ENCODE results near the gene HDAC4. TPM values are rescaled to one million over a fixed set of nuclear protein-coding genes. Genes with fewer than 3 reads are reported as not detected.

Gene HDAC4
- total RNA-seq, 4 donors from 2014 or later: 68.0 to 123 (median 86.5) TPM

GRCh38 chr2:239005586-239005985, 395.2 kb downstream of the HDAC4 start:
- Histone ChIP-seq H3K27me3 (peaks cover 0 to 9% of the 10 kb centered on the region in 2 donors), H3K4me3 (no peak overlapping the region), H3K36me3 (no peaks in the 10 kb centered on the region), H3K27ac (no peak overlapping the region), H3K4me1 (peaks cover 0 to 20% (median 3%) of the 10 kb centered on the region in 4 donors), H3K9me3 (peaks cover 0 to 14% (median 2%) of the 10 kb centered on the region in 4 donors)
- DNase-seq (ENCODE audit: low spot score in 2 of 2): peak in 1 of 2 donors; percentile 3
- TF ChIP-seq EP300 (IDR thresholded peaks at IDR 0.05): no peak
- WGBS, 2 donors: 64 to 77% methylated on average over 3 to 4 of the region's 4 CpGs

- Histone ChIP-seq H3K9me3 (peaks cover 0 to 22% (median 2%) of the 10 kb centered on the region in 4 donors), H3K27ac (no peak overlapping the region), H3K36me3 (no peaks in the 10 kb centered on the region), H3K4me1 (peaks cover 0 to 20% (median 3%) of the 10 kb centered on the region in 4 donors), H3K27me3 (peaks cover 0 to 4% of the 10 kb centered on the region in 2 donors), H3K4me3 (no peak overlapping the region)
- 80% methylated on average over 19 of the region's 19 CpGs for WGBS, 2 donors
- TF ChIP-seq CTCF (IDR thresholded peaks at IDR 0.05) (no peak), EP300 (IDR thresholded peaks at IDR 0.05) (no peak), POLR2A (IDR thresholded peaks at IDR 0.05) (no peak)
- DNase-seq (ENCODE audit: low spot score in 2 of 2): peak in 1 of 2 donors; percentile 9
These were observed 396.4 kb downstream of the HDAC4 start for GRCh38 chr2:239004274-239005015.

GRCh38 chr2:239003624-239004273, 397.1 kb downstream of the HDAC4 start:
- Histone ChIP-seq H3K4me1 (peaks cover 0 to 27% (median 3%) of the 10 kb centered on the region in 4 donors), H3K9me3 (peaks cover 0 to 22% (median 2%) of the 10 kb centered on the region in 4 donors), H3K4me3 (peak overlapping the region in 2 of 4 donors; percentile 14 to 36), H3K27me3 (no peaks in the 10 kb centered on the region), H3K36me3 (no peaks in the 10 kb centered on the region), H3K27ac (peak overlapping the region in 3 of 4 donors; percentile 57 to 85 (median 72))
- 54 to 59% methylated on average over 25 of the region's 25 CpGs for WGBS, 2 donors
- TF ChIP-seq EP300 (IDR thresholded peaks at IDR 0.05) (no peak), CTCF (IDR thresholded peaks at IDR 0.05) (no peak), POLR2A (IDR thresholded peaks at IDR 0.05) (no peak)
- peak in 1 of 2 donors; percentile 9 for DNase-seq (ENCODE audit: low spot score in 2 of 2)

- peak overlapping the region in 3 of 4 donors; percentile 57 to 85 (median 72) for H3K27ac ChIP-seq
- TF ChIP-seq POLR2A (IDR thresholded peaks at IDR 0.05): no peak
- TF ChIP-seq EP300 (IDR thresholded peaks at IDR 0.05): no peak
- TF ChIP-seq CTCF (IDR thresholded peaks at IDR 0.05): no peak
- H3K4me1 ChIP-seq: peaks cover 0 to 30% (median 3%) of the 10 kb centered on the region in 4 donors
- DNase-seq (ENCODE audit: low spot score in 2 of 2): peak in 1 of 2 donors; percentile 48
- WGBS, 2 donors: 23 to 30% methylated on average over 12 to 13 of the region's 13 CpGs
- peak overlapping the region in 3 of 4 donors; percentile 14 to 36 (median 27) for H3K4me3 ChIP-seq
- H3K36me3 ChIP-seq: no peaks in the 10 kb centered on the region
- H3K27me3 ChIP-seq: no peaks in the 10 kb centered on the region
- peaks cover 0 to 22% (median 2%) of the 10 kb centered on the region in 4 donors for H3K9me3 ChIP-seq
These were observed 397.7 kb downstream of the HDAC4 start for GRCh38 chr2:239002954-239003623.

GRCh38 chr2:239002591-239002953, 398.2 kb downstream of the HDAC4 start:
- Histone ChIP-seq H3K27me3 (no peaks in the 10 kb centered on the region), H3K9me3 (peaks cover 0 to 22% (median 2%) of the 10 kb centered on the region in 4 donors), H3K4me3 (peak overlapping the region in 2 of 4 donors; percentile 27 to 36), H3K4me1 (peaks cover 0 to 30% (median 3%) of the 10 kb centered on the region in 4 donors), H3K27ac (peak overlapping the region in 3 of 4 donors; percentile 57 to 85 (median 72)), H3K36me3 (no peaks in the 10 kb centered on the region)
- DNase-seq (ENCODE audit: low spot score in 2 of 2): no peak
- 38% methylated on average over 8 of the region's 8 CpGs for WGBS, 2 donors
- no peak for TF ChIP-seq CTCF (IDR thresholded peaks at IDR 0.05)
- no peak for TF ChIP-seq EP300 (IDR thresholded peaks at IDR 0.05)
- TF ChIP-seq POLR2A (IDR thresholded peaks at IDR 0.05): no peak

Measured in tibial nerve (tissue), 4 donors.